B cell (primary cell): ENCODE measurements around the gene CRLF2. TPM values are rescaled to one million over a fixed set of nuclear protein-coding genes. Genes with fewer than 3 reads are reported as not detected.
A peak's percentile ranks its signal among the peaks of the same experiment; 100 is the strongest.

Experiments used
- ATAC-seq: fragments of 200-7000 bp; cut with Tn5 transposase; one replicate; pipeline ENCODE4 v1.10.0; 2021; ENCODE audit warnings: low read depth, mild to moderate bottlenecking, moderate number of reproducible peaks, moderate library complexity
- CTCF ChIA-PET: fragments of 350-600 bp; sonication (Branson Sonifier 250); formaldehyde crosslinking; loops from one replicate; lab custom pipeline; 2021; ENCODE audit warnings: antibody characterized with exemption, inconsistent platforms; lab: Charles Lee
- POLR2A ChIA-PET: fragments of 350-600 bp; sonication (Branson Sonifier 250); formaldehyde crosslinking; loops from one replicate; lab custom pipeline; 2021; ENCODE audit warnings: antibody characterized with exemption; lab: Charles Lee
- DNase-seq: peaks from one replicate; pipeline ENCODE4 v3.0.0; 2013
- H2AFZ ChIP-seq: 2 replicates; pipeline ENCODE4 v1.6.1; 2012; ENCODE audit warnings: mild to moderate bottlenecking, low read depth, low read length; ENCODE audit not compliant: insufficient read depth, poor library complexity, severe bottlenecking
- H3K27ac ChIP-seq, 2 donors: 1 replicate in 1 of 2; 2 replicates in 1 of 2; pipeline ENCODE4 v1.5.1; 2012 to 2013; ENCODE audit warnings: low read length in 2 of 2, mild to moderate bottlenecking in 2 of 2, moderate library complexity in 1 of 2
- H3K27me3 ChIP-seq, 4 experiments: fragments of 200-600 bp in 1 of 4; sonication (generic) in 1 of 4; replicated peaks in 1 of 4; 1 replicate in 2 of 4; 2 replicates in 2 of 4; pipeline versions ENCODE4 v1.6.1 to v1.7.0; 2013 to 2016; ENCODE audit warnings: low read length in 3 of 4, mild to moderate bottlenecking in 2 of 4, mixed read lengths in 1 of 4, moderate library complexity in 1 of 4; ENCODE audit not compliant: insufficient read depth in 4 of 4, control insufficient read depth in 3 of 4; ENCODE audit errors: control extremely low read depth in 1 of 4
- H3K36me3 ChIP-seq, 2 experiments: replicated peaks in 1 of 2; 1 replicate in 1 of 2; 2 replicates in 1 of 2; pipeline versions ENCODE4 v1.6.1 to v1.7.1; 2013; ENCODE audit warnings: low read length in 1 of 2; ENCODE audit not compliant: insufficient read depth in 2 of 2, control insufficient read depth in 1 of 2; ENCODE audit errors: control extremely low read depth in 1 of 2, extremely low read depth in 1 of 2
- H3K4me1 ChIP-seq, 2 donors: fragments of 200-600 bp in 1 of 2; sonication (generic) in 1 of 2; 1 replicate in 1 of 2; 2 replicates in 1 of 2; pipeline versions ENCODE4 v1.5.1 to v1.6.1; 2013 to 2017; ENCODE audit warnings: low read length in 2 of 2; ENCODE audit not compliant: control insufficient read depth in 2 of 2, insufficient read depth in 2 of 2
- H3K4me2 ChIP-seq: replicated peaks from 2 replicates; pipeline ENCODE3; 2012; ENCODE audit warnings: mild to moderate bottlenecking, low read depth, low read length; ENCODE audit not compliant: poor library complexity, severe bottlenecking
- H3K4me3 ChIP-seq, 5 experiments: fragments of 200-600 bp in 1 of 5; sonication (generic) in 1 of 5; 1 replicate in 3 of 5; 2 replicates in 2 of 5; pipeline versions ENCODE4 v1.5.1 to v1.7.0; 2011 to 2016; ENCODE audit warnings: low read length in 4 of 5, mild to moderate bottlenecking in 4 of 5, low read depth in 2 of 5, control low read depth in 1 of 5, moderate library complexity in 1 of 5; ENCODE audit not compliant: insufficient read depth in 1 of 5; ENCODE audit errors: control extremely low read depth in 1 of 5, extremely low read depth in 1 of 5
- H3K79me2 ChIP-seq: fragments of 200-600 bp; sonication (generic); one replicate; pipeline ENCODE4 v1.6.0; 2016; ENCODE audit warnings: low read length; ENCODE audit not compliant: control insufficient read depth, insufficient read depth
- H3K9ac ChIP-seq: fragments of 200-600 bp; sonication (generic); 2 replicates; pipeline ENCODE4 v1.6.1; 2017; ENCODE audit warnings: mild to moderate bottlenecking, low read length, moderate library complexity
- H3K9me3 ChIP-seq, 3 donors: one replicate each; pipeline versions ENCODE4 v1.6.1 to v1.7.1; 2013; ENCODE audit warnings: low read length in 2 of 3; ENCODE audit not compliant: control insufficient read depth in 2 of 3, insufficient read depth in 1 of 3; ENCODE audit errors: control extremely low read depth in 1 of 3
- H4K20me1 ChIP-seq: 2 replicates; pipeline ENCODE4 v1.6.0; 2012; ENCODE audit warnings: mild to moderate bottlenecking, low read length; ENCODE audit not compliant: insufficient read depth, control insufficient read depth, poor library complexity, severe bottlenecking
- H3K27ac Mint-ChIP-seq: one replicate; pipeline ENCODE4 v1.8.0; 2021; ENCODE audit warnings: mixed read lengths
- H3K27me3 Mint-ChIP-seq: one replicate; pipeline ENCODE4 v1.8.0; 2021; ENCODE audit warnings: mixed read lengths
- H3K4me1 Mint-ChIP-seq: one replicate; pipeline ENCODE4 v1.8.0; 2021; ENCODE audit warnings: mixed read lengths
- H3K4me3 Mint-ChIP-seq: one replicate; pipeline ENCODE4 v1.8.0; 2021; ENCODE audit warnings: mixed read lengths
- H3K9me3 Mint-ChIP-seq: one replicate; pipeline ENCODE4 v1.8.0; 2022; ENCODE audit warnings: mixed read lengths; ENCODE audit not compliant: insufficient read depth
- EZH2 ChIP-seq: IDR thresholded peaks from 2 replicates; pipeline ENCODE4 v1.6.1; 2012; ENCODE audit warnings: borderline replicate concordance, low read depth, mild to moderate bottlenecking, moderate library complexity, low read length; ENCODE audit not compliant: insufficient read depth, poor library complexity, severe bottlenecking
- WGBS: methylation state at CpG from one replicate; pipeline ENCODE4 v1.1.5; 2013; ENCODE audit warnings: missing lambda C conversion rate; ENCODE audit not compliant: insufficient coverage; 5-methylcytosine and 5-hydroxymethylcytosine counted together
- intact Hi-C: fragments of 100-400 bp; cut with micrococcal nuclease; formaldehyde crosslinking; loops from one replicate; pipeline ENCODE4 v1.10.0; 2022
- polyA plus RNA-seq: library from polyadenylated mRNA; depleted of rRNA; stranded (reverse); fragments of >200 nt; gene quantifications from 2 replicates; pipeline ENCODE4 v1.2.3, GENCODE V29; 2012
- total RNA-seq, 2 donors: library from RNA; stranded (reverse); fragments of 120-200 nt in 1 of 2; gene quantifications; 1 replicate in 1 of 2; 2 replicates in 1 of 2; pipeline versions ENCODE4 v1.2.3 to v1.2.4, GENCODE V29; 2013 to 2022
- TF ChIP-seq, protein P1 (sequence below): fragments of 200-600 bp; IDR thresholded peaks from one replicate; pipeline ENCODE4 v1.8.0; 2022; ENCODE audit warnings: antibody characterized with exemption, mild to moderate bottlenecking

CRLF2 gene
- total and polyA plus RNA-seq, 2 donors (not counting 1 experiment from before 2014, with no cell fraction given) = not detected

DNA sequence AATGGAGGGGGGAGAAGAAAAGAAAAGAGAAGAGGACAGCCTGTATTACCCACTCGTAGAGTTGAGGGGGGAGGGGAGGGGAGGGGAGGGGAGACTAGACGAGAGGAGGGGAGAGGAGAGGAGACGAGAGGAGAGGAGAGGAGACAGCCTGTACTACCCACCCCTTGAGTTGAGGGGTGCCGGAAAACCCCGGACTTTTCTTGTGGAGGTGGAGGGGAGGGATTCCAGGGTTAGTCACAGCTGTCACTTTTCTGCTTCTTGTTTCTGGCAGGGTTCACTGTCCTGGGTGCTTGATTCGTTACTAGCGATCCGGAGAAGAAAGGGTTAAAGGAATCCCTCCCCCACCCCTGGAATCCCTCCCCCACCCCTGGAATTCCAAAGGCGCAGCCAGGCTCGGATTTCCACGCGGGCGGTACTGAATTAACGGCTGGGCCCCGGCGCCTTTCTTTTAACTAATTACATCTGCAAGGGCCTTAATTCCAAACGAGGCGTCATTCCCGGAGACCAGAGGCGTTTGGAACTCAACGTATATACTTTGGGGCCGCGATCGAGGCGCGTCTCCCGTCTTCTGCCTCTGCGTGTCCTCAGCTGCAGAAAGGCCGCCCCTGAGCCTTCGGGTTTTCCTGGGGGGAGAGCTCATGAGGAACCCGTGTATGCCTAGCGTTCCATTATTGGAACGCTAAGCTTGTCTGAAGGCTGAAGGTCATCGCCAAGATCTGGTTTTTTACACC, 36.0 kb upstream of the CRLF2 start:
- H3K4me1 ChIP-seq = peaks cover 12 to 20% of the 10 kb centered on the region in 2 donors
- Mint-ChIP-seq H3K4me3 (no peak overlapping the region), H3K4me1 (peaks cover 17% of the 10 kb centered on the region), H3K27ac (no peak overlapping the region), H3K27me3 (no peaks in the 10 kb centered on the region), H3K9me3 (no peaks in the 10 kb centered on the region)
- peak overlapping the region; percentile 71 to 74 for H3K27ac ChIP-seq
- ATAC-seq (no peak), DNase-seq (peak; percentile 48)
- no peaks in the 10 kb centered on the region for H3K36me3 ChIP-seq
- H3K9me3 ChIP-seq = peaks cover 0 to 12% (median 0%) of the 10 kb centered on the region in 3 donors
- peak overlapping the region; percentile 78 for H2AFZ ChIP-seq
- ChIA-PET POLR2A (no interaction called here), CTCF (no interaction called here)
- peak overlapping the region; percentile 80 for H3K4me2 ChIP-seq
- H3K27me3 ChIP-seq = no peaks in the 10 kb centered on the region
- TF ChIP-seq, protein P1, sequence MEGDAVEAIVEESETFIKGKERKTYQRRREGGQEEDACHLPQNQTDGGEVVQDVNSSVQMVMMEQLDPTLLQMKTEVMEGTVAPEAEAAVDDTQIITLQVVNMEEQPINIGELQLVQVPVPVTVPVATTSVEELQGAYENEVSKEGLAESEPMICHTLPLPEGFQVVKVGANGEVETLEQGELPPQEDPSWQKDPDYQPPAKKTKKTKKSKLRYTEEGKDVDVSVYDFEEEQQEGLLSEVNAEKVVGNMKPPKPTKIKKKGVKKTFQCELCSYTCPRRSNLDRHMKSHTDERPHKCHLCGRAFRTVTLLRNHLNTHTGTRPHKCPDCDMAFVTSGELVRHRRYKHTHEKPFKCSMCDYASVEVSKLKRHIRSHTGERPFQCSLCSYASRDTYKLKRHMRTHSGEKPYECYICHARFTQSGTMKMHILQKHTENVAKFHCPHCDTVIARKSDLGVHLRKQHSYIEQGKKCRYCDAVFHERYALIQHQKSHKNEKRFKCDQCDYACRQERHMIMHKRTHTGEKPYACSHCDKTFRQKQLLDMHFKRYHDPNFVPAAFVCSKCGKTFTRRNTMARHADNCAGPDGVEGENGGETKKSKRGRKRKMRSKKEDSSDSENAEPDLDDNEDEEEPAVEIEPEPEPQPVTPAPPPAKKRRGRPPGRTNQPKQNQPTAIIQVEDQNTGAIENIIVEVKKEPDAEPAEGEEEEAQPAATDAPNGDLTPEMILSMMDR = no peak
- no peak for TF ChIP-seq EZH2
- intact Hi-C loops = loop anchor here (5.0 to 10.0 kb wide), 3 partner anchors 289 to 1376 kb away; partner anchors contain the start of gene P2RY8
- H3K79me2 ChIP-seq = no peaks in the 10 kb centered on the region
- 10% methylated on average over 29 of the region's 34 CpGs for WGBS
- H3K9ac ChIP-seq = peak overlapping the region; percentile 44
- no peaks in the 10 kb centered on the region for H4K20me1 ChIP-seq
- peak overlapping the region in 4 of 5 experiments; percentile 14 to 57 (median 35) for H3K4me3 ChIP-seq

DNA sequence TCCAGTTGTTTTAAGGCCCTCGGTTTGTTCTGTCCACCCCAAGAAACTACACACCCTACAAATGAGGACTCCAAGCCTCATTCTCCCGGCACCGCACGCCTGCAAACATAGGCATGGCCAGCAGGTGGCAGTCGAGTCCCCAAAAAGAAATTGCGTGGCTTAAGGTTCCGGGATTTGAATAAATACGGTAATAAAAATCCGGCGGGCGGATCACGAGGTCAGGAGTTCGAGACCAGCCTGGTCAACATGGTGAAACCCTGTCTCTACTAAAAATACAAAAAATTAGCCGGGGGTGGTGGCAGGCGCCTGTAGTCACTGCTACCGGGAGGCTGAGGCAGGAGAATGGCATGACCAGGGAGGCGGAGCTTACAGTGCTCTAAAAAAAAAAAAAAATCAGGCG, 34.4 kb upstream of the CRLF2 start:
- POLR2A ChIA-PET = no interaction called here
- CTCF ChIA-PET = no interaction called here
- Histone ChIP-seq H3K9me3 (peaks cover 0 to 12% (median 0%) of the 10 kb centered on the region in 3 donors), H3K27me3 (no peaks in the 10 kb centered on the region), H3K27ac (no peak overlapping the region), H3K79me2 (no peaks in the 10 kb centered on the region), H4K20me1 (no peaks in the 10 kb centered on the region), H2AFZ (no peak overlapping the region), H3K9ac (no peak overlapping the region), H3K36me3 (no peaks in the 10 kb centered on the region), H3K4me2 (no peak overlapping the region), H3K4me1 (peaks cover 12 to 20% of the 10 kb centered on the region in 2 donors), H3K4me3 (no peak overlapping the region)
- peak; percentile 64 for ATAC-seq
- Mint-ChIP-seq H3K4me3 (no peak overlapping the region), H3K4me1 (peaks cover 17% of the 10 kb centered on the region), H3K27ac (peak overlapping the region; percentile 61), H3K27me3 (no peaks in the 10 kb centered on the region), H3K9me3 (no peaks in the 10 kb centered on the region)
- 18% methylated on average over 9 of the region's 18 CpGs for WGBS
- TF ChIP-seq, protein P1 = peak; percentile 90
- no peak for TF ChIP-seq EZH2
- intact Hi-C loops = loop anchor here (2.0 to 10.0 kb wide), 4 partner anchors 40 to 1378 kb away; partner anchors contain the start of gene P2RY8
- DNase-seq = peak; percentile 84
